GM12872 (cell line): ENCODE results near the gene LAMTOR5.

Source experiments
- TF ChIP-seq, protein P1 (sequence below): IDR thresholded peaks from 3 replicates; pipeline ENCODE4 v1.5.1; 2011; ENCODE audit warnings: low read depth, mild to moderate bottlenecking, low read length, moderate library complexity; ENCODE audit not compliant: insufficient read depth

Gene LAMTOR5

DNA sequence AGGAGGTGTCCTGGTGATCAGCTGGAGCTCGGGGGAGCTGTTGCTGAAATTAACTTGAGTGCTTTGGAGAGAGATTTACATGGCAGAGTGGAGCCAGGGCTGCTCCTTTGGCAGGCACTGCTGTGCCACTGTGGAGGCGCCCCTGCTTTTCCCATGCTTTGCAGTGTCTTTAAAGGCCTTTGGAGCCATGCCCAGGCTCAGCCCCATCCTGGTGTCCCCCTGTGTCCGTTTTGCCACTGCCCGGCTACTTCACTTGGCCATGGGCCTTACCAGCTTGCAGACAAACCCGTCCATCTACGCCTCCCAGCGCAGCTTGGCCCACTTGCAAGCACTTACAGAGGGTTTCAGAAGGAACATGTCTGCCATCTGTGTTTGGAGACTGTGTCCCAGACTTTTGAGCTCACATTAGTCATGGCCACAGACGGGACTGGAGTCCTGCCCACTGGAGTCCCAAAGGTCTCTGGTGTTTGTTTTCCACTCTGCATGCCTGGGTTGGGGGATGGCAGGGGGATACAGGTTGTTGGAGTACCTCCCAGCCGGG, 18.2 kb upstream of the LAMTOR5 start:
- TF ChIP-seq, protein P1, sequence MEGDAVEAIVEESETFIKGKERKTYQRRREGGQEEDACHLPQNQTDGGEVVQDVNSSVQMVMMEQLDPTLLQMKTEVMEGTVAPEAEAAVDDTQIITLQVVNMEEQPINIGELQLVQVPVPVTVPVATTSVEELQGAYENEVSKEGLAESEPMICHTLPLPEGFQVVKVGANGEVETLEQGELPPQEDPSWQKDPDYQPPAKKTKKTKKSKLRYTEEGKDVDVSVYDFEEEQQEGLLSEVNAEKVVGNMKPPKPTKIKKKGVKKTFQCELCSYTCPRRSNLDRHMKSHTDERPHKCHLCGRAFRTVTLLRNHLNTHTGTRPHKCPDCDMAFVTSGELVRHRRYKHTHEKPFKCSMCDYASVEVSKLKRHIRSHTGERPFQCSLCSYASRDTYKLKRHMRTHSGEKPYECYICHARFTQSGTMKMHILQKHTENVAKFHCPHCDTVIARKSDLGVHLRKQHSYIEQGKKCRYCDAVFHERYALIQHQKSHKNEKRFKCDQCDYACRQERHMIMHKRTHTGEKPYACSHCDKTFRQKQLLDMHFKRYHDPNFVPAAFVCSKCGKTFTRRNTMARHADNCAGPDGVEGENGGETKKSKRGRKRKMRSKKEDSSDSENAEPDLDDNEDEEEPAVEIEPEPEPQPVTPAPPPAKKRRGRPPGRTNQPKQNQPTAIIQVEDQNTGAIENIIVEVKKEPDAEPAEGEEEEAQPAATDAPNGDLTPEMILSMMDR: no peak

GRCh38 chr1:110424699-110425611, 17.5 kb upstream of the LAMTOR5 start:
- TF ChIP-seq, protein P1: no peak

DNA sequence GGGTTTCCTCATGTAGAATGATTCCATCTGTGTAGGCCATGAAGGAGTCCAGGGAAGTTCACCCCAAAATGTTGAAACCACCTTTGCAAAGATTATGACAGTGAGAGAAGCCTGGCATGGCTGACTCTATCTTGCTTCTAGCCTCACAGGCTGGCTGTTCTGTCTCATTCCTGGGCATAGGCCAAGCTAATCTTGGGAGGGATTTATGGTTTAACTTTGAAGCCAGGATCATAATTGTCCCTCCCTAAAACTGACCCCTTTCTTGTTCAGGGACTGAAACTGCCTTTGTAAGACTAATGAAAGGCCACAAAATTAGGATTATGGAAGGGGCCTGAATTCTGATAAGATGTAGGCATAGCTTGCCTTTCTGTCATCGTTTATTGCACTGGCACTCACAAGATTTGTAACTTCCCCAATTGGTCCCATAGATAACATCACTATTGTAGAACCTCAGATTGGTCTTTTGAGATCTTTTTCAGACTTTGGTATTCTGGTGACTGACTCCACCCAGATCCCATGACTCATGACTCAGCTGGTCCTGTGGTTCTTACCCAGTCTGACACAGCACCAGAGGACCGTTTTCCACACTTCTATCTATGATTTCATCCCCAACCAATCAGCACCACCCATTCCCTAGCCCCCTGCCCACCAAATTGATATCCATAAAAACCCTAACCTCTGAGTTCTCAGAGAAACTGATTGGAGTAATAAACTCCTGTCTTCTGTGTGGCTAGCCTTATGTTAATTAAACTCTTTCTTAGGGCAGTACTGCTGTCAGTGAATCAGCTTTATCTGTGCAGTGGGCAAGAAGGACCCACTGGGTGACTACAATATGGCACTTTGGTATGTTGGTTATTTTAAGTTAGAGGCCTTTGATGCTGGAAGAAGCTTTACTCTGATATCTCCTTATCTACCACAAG, 13.6 kb upstream of the LAMTOR5 start:
- TF ChIP-seq, protein P1: no peak

GRCh38 chr1:110420023-110420662, 12.6 kb upstream of the LAMTOR5 start:
- TF ChIP-seq, protein P1: no peak

DNA sequence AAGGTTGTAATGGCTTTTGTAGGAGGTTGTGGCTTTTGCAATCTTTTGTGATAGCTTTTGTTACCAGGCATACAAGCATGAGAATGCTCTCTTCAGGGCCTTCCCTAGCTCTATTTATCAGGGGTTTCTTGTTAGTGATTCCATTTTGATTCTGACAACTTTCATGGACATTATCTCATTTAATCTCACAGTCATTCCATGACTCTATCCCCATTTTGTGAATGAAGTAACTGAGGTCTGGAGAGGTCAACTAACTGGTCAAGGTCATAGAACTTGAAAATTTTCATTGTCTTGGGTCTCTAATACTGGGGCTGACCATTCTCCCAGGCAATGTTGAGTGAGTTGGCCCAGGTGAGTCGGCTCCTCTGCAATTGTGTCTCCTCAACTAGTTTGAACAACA, 11.2 kb upstream of the LAMTOR5 start:
- TF ChIP-seq, protein P1: no peak

- TF ChIP-seq, protein P1: peak; percentile 89
These were observed 5.1 kb upstream of the LAMTOR5 start for GRCh38 chr1:110412576-110412975.

GRCh38 chr1:110411173-110411735, 3.8 kb upstream of the LAMTOR5 start:
- TF ChIP-seq, protein P1: no peak
